ENCODE data around the gene BCR. TPM values are rescaled to one million over a fixed set of nuclear protein-coding genes. Genes with fewer than 3 reads are reported as not detected.

BCR gene
- total and polyA plus RNA-seq, 2 of the 8 experiments (the other 6 are each of a cell fraction or from before 2014, with no cell fraction given): 66.7 to 130 TPM

DNA sequence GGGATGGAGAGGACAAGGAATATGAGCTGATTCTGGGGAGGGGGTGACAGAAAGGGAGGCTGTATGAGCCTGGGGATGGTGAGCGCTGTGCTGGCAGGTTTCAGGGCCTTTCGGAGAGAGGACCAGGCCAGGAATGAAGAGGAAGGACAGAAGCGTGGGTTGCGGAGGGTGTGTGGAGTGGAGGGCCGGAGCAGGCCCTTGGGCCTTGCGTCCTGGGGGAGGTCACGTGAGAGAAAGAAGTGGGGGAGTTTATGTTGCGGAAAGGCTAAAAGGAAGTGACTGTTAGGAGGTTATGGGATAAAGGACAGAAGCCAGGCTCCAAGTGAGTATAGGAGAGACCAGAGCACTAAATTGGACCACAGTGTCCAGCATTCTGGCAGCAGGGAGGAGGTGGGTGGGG, 17.5 kb downstream of the BCR start (continued):
- no peak for TF ChIP-seq RXRA (IDR thresholded peaks at IDR 0.05; ENCODE audit: insufficient read depth, low read depth, low read length)

Measured in H1 (cell line).